ENCODE data around the gene ARMC10.
"Not testable (repeated sequence)": the region's sequence is repeated elsewhere in the genome, so short reads cannot be mapped to it uniquely, and the experiment has no call there.

ARMC10 gene

DNA sequence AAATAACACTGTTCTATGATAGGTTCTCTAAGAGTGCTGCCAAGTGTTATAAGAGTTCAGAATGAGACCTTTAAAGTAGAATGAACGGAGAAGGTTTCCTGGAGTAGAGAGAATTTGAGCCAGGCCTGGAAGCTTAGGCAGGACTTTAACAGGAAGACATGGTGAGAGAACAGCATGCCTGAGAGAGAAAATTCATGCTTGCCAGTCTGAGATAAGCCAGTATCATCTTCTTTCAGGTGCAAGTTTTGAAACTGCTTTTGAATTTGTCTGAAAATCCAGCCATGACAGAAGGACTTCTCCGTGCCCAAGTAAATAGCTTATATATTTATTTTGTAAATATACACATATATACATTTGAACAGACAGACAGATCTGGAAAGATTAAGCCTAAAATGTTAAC is 22.1 kb downstream of the ARMC10 start:
- DNase-seq (ENCODE audit: low spot score) = no peak
- no peak overlapping the region for H3K4me3 ChIP-seq
- H3K27ac ChIP-seq = no peak overlapping the region
- TF ChIP-seq, protein P1, sequence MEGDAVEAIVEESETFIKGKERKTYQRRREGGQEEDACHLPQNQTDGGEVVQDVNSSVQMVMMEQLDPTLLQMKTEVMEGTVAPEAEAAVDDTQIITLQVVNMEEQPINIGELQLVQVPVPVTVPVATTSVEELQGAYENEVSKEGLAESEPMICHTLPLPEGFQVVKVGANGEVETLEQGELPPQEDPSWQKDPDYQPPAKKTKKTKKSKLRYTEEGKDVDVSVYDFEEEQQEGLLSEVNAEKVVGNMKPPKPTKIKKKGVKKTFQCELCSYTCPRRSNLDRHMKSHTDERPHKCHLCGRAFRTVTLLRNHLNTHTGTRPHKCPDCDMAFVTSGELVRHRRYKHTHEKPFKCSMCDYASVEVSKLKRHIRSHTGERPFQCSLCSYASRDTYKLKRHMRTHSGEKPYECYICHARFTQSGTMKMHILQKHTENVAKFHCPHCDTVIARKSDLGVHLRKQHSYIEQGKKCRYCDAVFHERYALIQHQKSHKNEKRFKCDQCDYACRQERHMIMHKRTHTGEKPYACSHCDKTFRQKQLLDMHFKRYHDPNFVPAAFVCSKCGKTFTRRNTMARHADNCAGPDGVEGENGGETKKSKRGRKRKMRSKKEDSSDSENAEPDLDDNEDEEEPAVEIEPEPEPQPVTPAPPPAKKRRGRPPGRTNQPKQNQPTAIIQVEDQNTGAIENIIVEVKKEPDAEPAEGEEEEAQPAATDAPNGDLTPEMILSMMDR (IDR thresholded peaks at IDR 0.05) = no peak

DNA sequence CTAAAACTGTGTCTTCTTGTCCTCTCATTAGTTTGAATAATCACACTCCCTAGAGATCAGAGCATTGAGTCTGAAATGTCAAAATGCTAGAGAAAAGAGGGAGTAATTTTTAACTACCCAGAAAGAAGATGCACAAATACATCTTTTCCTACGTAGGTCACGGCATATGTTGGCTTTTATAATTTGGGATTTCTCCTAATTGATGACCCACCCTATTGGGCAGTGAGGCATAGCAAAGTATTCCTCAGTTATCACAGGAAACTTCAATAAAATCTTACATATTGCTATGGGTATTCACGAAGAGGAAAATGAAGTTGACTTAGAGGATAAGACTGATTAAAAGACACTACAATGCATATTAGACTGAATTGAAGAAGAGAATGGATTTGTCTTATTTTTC is 25.4 kb downstream of the ARMC10 start:
- Histone ChIP-seq H3K4me3 (no peak overlapping the region), H3K27ac (no peak overlapping the region)
- no peak for DNase-seq (ENCODE audit: low spot score)
- TF ChIP-seq, protein P1 (IDR thresholded peaks at IDR 0.05) = no peak

DNA sequence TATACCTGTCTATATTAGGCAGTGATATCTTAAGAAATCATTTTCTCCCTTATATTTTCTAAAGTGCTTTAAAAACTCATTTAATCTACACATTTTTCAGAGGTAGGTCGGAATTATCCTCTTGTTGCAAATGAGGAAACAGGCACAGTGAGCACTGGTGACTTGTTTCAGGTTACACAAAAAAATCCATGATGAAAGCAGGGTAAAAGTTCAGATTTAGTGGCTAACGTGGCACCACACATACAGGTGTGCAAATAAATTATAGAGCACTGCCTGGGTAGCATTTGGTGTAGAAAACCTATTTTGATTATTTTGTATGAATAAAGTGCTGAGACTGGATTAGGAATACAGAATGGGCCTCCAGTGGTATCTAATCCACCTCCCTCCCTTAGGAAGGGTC is 26.6 kb downstream of the ARMC10 start:
- H3K4me3 ChIP-seq = no peak overlapping the region
- DNase-seq (ENCODE audit: low spot score) = no peak
- TF ChIP-seq, protein P1 (IDR thresholded peaks at IDR 0.05) = no peak
- H3K27ac ChIP-seq = no peak overlapping the region

DNA sequence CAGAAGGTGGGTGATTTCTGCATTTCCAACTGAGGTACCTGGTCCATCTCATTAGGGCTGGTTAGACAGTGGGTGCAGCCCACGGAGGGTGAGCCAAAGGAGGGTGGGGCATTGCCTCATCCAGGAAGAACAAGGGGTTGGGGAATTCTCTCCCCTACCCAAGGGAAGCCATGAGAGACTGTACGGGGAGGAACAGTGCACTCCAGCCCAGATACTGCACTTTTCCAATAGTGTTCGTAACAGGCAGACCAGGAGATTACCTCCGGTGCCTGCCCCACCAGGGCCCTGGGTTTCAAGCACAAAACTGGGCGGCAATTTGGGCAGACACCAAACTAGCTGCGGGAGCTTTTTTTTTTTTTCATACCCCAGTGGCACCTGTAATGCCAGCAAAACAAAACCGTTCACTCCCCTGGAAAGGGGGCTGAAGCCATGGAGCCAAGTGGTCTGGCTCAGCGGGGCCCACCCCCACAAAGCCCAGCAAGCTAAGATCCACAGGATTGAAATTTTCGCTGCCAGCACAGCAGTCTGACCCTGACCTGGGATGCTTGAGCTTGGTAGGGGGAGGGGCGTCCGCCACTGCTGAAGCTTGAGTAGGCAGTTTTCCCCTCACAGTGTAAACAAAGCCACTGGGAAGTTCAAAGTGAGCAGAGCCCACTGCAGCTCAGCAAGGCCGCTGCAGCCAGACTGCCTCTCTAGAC is 31.2 kb downstream of the ARMC10 start:
- TF ChIP-seq, protein P1 (IDR thresholded peaks at IDR 0.05) = no peak
- no peak for DNase-seq (ENCODE audit: low spot score)
- Histone ChIP-seq H3K4me3 (no peak overlapping the region), H3K27ac (no peak overlapping the region)

DNA sequence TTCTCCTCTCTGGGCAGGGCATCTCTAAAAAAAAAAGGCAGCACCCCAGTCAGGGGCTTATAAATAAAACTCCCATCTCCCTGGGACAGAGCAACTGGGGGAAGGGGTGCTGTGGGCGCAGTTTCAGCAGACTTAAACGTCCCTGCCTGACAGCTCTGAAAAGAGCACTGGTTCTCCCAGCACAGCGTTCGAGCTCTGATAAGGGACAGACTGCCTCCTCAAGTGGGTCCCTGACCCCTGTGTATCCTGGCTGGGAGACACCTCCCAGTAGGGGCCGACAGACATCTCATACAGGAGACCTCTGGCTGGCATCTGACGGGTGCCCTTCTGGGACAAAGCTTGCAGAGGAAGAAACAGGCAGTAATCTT is 31.7 kb downstream of the ARMC10 start:
- not testable (repeated sequence) for H3K27ac ChIP-seq; DNase-seq (ENCODE audit: low spot score); H3K4me3 ChIP-seq

DNA sequence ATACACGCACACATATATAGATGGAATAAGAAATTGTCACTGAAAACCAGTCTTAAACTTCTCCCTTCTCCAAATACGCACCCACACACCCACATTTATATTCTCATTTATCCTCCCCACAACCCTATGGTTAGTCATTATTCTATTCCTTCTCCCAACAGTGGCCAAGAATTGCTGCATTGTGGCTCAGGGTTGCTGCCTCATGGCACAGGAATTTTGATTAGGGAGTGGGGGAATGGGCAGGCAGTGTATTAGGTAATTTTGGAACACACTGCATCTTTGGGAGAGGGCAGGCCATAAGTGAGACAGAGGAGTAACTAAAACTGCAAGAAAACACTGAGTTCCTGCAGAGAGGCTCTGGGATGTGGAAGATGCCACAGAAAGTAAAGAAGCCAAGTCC is 38.2 kb downstream of the ARMC10 start:
- H3K27ac ChIP-seq = no peak overlapping the region
- H3K4me3 ChIP-seq = no peak overlapping the region
- no peak for DNase-seq (ENCODE audit: low spot score)
- TF ChIP-seq, protein P1 (IDR thresholded peaks at IDR 0.05) = no peak

DNA sequence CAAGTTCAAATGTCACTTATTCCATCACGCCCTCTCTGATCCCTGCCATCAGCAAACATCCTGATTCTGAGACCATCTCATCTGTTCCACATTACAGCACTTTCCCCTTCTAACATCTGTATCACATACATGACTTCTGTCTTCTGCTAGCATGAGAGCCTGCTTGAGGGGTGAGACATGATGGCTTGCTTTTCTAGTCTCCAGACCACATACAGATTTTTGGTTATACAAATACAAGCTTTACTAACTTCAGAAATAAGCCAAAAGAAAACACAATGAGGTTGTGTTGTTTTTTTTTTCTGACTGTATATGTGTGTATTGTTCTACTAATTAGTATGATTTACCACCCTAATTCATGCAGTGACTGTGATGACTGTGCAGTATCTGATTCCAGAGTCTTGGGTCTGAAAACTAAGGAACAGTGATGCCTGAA is 39.7 kb downstream of the ARMC10 start:
- TF ChIP-seq, protein P1 (IDR thresholded peaks at IDR 0.05) = no peak
- DNase-seq (ENCODE audit: low spot score) = no peak
- H3K27ac ChIP-seq = no peak overlapping the region

More for the DNA sequence above, 39.7 kb downstream of the ARMC10 start:
- H3K4me3 ChIP-seq = no peak overlapping the region

All from coronary artery (tissue), 2 donors.